Measurements from ENCODE around the gene USP53.
"Not testable (repeated sequence)": the region's sequence is repeated elsewhere in the genome, so short reads cannot be mapped to it uniquely, and the experiment has no call there.

The USP53 gene

DNA sequence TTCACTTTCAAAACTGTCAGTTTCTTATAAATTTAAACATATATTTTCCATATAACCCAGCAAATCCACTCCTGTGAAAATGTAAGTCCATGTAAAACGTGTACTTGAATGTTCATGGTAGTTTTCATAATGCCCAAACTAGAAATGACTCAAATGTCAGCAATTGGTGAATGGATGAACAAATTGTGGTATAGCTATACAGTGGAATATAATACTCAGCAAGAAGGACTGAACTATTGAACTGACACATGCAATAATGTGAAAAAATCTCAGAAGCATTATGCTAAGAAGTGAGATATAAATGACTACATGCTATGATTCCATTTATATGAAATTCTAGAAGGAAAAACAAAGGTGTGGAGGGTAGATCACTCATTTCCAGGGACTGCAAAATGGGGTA, 52.2 kb downstream of the USP53 start:
- no peak for DNase-seq (ENCODE audit: extremely low read depth, low read depth)
- TF ChIP-seq, protein P1, sequence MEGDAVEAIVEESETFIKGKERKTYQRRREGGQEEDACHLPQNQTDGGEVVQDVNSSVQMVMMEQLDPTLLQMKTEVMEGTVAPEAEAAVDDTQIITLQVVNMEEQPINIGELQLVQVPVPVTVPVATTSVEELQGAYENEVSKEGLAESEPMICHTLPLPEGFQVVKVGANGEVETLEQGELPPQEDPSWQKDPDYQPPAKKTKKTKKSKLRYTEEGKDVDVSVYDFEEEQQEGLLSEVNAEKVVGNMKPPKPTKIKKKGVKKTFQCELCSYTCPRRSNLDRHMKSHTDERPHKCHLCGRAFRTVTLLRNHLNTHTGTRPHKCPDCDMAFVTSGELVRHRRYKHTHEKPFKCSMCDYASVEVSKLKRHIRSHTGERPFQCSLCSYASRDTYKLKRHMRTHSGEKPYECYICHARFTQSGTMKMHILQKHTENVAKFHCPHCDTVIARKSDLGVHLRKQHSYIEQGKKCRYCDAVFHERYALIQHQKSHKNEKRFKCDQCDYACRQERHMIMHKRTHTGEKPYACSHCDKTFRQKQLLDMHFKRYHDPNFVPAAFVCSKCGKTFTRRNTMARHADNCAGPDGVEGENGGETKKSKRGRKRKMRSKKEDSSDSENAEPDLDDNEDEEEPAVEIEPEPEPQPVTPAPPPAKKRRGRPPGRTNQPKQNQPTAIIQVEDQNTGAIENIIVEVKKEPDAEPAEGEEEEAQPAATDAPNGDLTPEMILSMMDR (IDR thresholded peaks at IDR 0.05; ENCODE audit: low read depth, low read length): no peak

DNA sequence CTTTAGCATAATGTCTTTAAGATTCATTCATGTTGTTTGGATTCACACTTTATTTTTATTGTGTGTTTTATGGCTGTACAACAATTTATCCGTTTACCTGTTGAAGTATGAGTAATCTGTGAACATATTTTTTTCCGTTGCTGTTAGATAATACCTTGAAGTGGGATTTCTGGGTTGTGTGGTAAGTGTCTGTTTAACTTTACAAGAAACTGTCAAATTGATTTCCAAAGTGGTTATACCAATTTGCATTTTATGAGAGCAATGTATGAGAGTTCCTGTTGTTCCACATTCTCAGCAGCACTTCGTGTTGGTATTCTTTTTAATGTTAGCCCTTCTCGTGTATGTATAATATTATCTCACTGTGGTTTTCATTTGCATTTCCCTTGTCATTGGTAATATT, 53.6 kb downstream of the USP53 start:
- TF ChIP-seq, protein P1 (IDR thresholded peaks at IDR 0.05; ENCODE audit: low read depth, low read length): no peak
- no peak for DNase-seq (ENCODE audit: extremely low read depth, low read depth)

DNA sequence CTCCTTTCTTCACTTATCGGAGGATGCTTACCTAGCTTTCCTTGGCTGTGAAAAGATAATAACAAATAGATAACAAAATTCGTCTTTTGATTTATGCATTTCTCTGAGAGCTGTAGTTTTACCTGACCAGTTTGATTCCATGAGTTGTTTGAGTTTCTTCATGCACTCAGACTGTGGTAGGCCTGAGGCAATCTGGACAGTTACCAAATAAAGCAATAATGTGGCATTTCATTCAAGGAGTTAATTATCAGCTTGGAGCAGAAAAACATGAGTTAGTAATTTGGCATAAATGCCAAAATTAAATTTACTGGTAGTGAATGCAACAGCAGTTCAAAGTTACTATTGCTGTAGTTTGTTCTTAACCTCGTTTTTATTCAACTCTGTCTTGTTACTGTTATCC, 56.0 kb downstream of the USP53 start:
- TF ChIP-seq, protein P1 (IDR thresholded peaks at IDR 0.05; ENCODE audit: low read depth, low read length): no peak
- DNase-seq (ENCODE audit: extremely low read depth, low read depth): no peak

DNA sequence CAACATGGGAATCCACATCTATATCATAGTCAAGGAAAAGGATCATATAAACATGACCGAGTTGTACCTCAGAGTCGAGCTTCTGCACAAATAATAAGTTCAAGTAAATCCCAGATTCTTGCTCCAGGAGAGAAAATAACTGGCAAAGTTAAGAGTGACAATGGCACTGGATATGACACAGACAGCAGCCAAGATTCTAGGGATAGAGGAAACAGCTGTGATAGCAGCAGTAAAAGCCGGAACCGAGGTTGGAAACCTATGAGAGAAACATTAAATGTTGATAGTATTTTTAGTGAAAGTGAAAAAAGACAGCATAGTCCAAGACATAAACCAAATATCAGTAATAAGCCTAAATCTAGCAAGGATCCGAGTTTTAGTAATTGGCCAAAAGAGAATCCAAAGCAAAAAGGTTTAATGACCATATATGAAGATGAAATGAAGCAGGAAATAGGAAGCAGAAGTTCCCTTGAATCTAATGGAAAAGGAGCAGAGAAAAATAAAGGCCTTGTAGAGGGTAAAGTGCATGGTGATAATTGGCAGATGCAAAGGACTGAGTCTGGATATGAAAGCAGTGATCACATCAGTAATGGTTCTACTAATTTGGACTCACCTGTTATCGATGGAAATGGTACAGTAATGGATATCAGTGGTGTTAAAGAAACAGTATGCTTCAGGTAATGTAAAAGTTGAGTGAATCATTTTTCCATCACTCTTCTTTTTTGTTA, 59.0 kb downstream of the USP53 start:
- no peak for DNase-seq (ENCODE audit: extremely low read depth, low read depth)
- TF ChIP-seq, protein P1 (IDR thresholded peaks at IDR 0.05; ENCODE audit: low read depth, low read length): no peak

DNA sequence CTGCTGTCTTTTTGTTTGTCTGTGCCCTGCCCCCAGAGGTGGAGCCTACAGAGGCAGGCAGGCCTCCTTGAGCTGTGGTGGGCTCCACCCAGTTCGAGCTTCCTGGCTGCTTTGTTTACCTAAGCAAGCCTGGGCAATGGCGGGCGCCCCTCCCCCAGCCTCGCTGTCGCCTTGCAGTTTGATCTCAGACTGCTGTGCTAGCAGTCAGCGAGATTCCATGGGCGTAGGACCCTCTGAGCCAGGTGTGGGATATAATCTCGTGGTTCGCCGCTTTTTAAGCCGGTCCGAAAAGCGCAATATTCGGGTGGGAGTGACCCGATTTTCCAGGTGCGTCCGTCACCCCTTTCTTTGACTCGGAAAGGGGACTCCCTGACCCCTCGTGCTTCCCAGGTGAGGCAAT, 67.0 kb downstream of the USP53 start:
- not testable (repeated sequence) for DNase-seq (ENCODE audit: extremely low read depth, low read depth)

DNA sequence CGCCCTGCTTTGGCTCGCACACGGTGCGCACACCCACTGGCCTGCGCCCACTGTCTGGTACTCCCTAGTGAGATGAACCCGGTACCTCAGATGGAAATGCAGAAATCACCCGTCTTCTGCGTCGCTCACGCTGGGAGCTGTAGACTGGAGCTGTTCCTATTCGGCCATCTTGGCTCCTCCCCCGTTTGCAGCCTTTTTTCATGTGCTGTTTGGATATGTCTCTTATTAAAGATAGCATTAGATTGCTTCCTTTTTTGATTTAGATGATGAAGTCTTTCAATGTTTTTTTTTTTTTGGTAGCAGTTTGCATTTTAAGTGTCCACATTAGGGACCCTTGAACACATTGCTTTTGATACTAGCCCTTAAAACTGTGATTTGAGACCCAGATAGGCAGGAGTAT, 67.4 kb downstream of the USP53 start:
- DNase-seq (ENCODE audit: extremely low read depth, low read depth): not testable (repeated sequence)

DNA sequence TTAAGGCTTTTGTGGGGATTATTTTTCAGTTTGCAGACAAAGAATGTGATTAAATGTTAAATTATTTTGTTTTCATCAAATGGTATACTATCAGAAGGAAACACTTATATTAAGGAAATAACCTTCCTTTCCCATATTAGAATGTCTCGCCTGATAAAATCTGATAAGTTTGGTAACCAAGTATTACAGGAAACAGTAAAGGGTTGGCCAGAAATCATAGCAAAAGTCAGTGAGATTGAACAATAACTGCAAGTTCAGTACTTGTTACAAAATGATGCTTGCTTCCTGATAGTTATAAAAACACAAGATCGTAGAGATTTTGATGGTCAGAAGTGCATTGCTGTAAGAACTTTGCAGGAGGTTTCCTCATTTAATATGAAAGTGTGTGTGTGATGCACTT, 68.9 kb downstream of the USP53 start:
- DNase-seq (ENCODE audit: extremely low read depth, low read depth): no peak
- TF ChIP-seq, protein P1 (IDR thresholded peaks at IDR 0.05; ENCODE audit: low read depth, low read length): no peak

DNA sequence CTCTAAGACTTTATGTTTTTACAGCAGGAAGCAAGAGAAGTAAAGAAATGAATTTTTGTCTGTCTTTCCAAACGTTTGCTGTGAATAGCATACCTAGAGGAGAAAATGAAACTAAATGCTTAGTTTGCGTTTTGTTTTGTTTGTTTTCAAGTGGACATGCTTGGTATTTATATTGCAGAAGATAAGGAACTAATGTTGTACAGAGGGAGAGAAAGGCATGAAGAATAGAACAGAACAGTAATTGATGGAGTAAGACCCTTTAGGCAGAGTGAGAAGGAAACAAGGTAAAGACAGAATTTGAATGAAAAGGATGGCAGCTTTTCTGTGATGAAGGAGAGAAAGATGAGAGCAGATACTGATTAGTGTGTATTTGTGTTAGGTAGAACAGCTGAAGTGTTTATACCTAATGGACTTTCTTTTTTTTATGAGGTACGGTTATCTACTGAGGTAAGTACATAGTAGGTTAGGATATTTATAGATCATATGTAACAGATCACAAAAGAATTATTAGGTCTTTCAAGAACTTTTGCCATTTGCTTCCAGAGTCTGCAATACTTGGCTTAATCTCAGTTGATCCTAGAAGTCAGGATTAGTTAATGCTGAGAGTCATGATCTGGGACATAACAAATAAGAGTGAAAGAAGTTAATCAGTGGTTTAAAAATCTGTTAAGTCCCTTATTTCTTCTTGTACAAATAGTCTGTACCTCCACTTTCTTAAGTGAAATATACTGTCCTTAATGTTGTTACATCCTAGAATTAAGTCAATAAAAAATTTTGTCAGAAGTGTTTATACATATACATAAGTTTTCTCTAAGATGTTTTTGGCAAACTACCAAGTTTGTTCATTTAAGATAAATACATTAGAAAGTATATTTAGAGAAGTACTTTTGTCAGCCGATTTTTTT, 72.6 kb downstream of the USP53 start:
- no peak for DNase-seq (ENCODE audit: extremely low read depth, low read depth)
- TF ChIP-seq, protein P1 (IDR thresholded peaks at IDR 0.05; ENCODE audit: low read depth, low read length): no peak

All from AG09319 (cell line).